ENCODE data around the gene AP4E1.

- no peak for TF ChIP-seq CTCF (IDR thresholded peaks at IDR 0.05)
- no peak for TF ChIP-seq POLR2AphosphoS5 (IDR thresholded peaks at IDR 0.05)
Measured at GRCh38 chr15:50884540-50884939, 23.9 kb upstream of the AP4E1 start.

All from breast epithelium (tissue), 3 donors.